Stimulated activated CD8-positive, alpha-beta memory T cell treated with anti-CD3 and anti-CD28 coated beads, Interleukin-7, amount 100 ng/mL, for 48 hours (primary cell): ENCODE measurements around the gene ETV3.
A peak's percentile ranks its signal among the peaks of the same experiment; 100 is the strongest.

Experiments used
- DNase-seq, 2 donors: peaks; one replicate each; pipeline ENCODE4 v3.0.0-alpha.2; 2020; ENCODE audit warnings: low read depth in 1 of 2; ENCODE audit errors: extremely low read depth in 1 of 2

The ETV3 gene

GRCh38 chr1:157162345-157162744, 24.1 kb upstream of the ETV3 start:
- no peak for DNase-seq

GRCh38 chr1:157161901-157162300, 23.7 kb upstream of the ETV3 start:
- DNase-seq, result no peak

GRCh38 chr1:157158967-157159366, 20.8 kb upstream of the ETV3 start:
- DNase-seq, result no peak

DNA sequence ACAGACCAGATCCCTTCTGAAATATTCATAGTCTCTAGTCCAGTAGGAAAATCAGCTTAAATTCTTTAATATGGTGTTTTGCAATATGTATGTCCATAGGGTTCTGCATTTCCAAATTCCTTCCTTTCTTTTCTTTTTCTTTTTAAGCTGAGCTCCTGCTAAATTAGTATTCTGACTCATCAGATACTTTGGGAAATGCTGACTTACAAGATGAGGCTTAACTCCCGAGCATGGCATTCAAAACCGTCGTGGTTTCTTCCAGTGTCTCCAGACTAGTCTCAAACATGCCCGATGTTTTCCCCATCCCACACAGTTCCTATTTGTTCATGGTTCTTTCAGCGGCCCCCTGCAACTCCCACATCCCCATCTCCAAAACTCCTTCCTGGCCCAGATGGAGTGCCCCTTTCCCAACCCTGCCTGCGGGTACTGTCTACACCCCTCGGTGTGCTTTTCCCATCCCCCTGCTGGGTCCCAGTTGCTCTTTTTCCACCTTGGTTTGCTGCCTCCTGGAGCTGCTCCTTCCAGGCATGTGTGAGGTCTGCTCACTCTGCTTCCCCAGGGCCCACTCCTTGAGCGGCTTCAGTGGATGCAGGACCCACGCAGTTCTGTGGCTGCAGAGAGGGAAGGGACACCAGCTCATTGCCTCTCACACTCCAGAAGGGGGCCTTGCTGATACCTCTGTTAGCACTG, 19.5 kb upstream of the ETV3 start:
- DNase-seq, result no peak

DNA sequence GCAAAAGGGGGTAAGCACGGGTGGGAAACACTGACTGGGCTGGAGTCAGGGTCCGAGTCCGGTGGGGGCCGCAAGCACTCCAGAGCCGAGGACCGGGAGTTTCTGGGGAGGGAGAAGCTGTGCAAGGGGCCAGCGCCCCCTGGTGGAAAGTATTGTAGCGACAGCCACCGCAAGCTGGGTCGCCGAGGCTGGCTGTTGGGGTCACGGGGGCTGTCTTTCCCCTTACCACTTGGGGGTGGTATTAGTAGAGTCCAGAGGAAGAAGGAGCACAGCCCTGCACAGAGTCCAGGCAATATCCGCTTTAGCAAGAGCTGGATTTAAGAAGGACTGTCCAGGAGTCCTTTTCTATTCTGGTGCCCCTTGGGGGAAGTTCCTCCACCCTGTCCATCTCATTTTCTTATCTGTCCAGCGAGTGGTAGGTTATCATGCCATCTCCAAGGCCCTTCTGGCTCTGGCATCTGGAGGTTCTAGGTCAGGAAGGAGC, 17.9 kb upstream of the ETV3 start:
- peak; percentile 52 to 59 for DNase-seq

- no peak for DNase-seq
Observed at GRCh38 chr1:157155658-157156057, 17.5 kb upstream of the ETV3 start.

GRCh38 chr1:157154940-157155514, 16.8 kb upstream of the ETV3 start:
- no peak for DNase-seq

- no peak for DNase-seq
Observed at GRCh38 chr1:157154291-157154690, 16.1 kb upstream of the ETV3 start.

DNA sequence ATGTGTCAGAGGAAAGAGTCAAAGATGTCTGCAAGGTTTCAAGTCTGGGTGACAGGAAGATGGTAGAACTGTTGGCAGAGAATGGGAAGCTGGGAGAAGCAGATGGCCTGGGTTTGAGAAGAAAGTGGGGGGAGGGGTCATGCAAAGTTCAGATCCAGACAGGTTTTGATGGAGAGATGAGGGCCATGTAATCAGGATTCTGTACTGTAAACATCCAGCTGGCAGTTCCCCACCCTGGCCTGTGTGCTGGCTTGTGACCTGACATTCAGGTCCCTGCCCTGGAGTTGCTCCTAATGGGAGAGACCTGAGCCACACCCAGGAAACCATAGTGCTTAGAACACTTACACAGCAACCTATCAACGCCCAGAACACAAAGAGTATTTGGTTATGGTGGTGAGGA, 15.6 kb upstream of the ETV3 start:
- no peak for DNase-seq

GRCh38 chr1:157152510-157152909, 14.3 kb upstream of the ETV3 start:
- no peak for DNase-seq

GRCh38 chr1:157151506-157151905, 13.3 kb upstream of the ETV3 start:
- no peak for DNase-seq

- no peak for DNase-seq
Observed at GRCh38 chr1:157151073-157151472, 12.9 kb upstream of the ETV3 start.

GRCh38 chr1:157150631-157151030, 12.4 kb upstream of the ETV3 start:
- DNase-seq, result no peak

DNA sequence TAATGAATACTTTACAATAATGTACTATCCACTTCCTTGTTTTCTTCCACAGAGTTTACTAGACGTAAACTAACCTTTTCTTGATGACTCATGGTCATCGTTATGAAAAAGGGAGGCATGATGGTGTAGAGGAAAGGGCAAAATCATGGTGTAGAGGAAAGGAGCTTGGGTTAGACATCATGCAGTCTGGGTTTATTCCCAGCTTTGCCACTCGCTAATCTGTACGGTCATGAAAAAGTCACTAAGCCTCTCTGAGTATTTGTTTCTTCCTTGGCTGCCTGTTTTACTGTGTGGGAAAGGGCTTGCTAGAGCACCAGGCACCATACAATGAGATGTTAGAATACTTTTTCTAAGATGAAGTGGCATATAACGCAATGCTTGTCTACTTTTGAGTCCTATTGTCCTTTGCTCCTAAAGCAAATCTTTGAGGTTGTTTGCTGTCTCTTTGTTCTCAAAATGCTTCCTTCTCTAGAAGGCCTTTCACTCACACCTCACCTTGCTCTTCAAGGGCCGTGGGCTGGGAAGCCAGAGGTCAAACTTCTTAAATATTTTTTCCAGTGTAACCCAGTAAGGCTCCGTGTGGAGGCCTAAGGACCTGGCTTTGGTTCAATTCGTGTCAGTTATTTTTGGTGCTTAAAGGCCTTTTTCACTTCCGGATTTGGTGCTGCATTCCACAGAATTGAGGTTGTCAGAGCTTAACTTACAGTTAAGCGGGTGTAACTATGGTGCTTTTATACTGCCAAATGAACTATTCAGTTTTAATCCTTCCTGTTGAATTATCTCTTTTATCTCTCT, 9.9 kb upstream of the ETV3 start:
- DNase-seq, result no peak

- no peak for DNase-seq
Observed at GRCh38 chr1:157147037-157147436, 8.8 kb upstream of the ETV3 start.

DNA sequence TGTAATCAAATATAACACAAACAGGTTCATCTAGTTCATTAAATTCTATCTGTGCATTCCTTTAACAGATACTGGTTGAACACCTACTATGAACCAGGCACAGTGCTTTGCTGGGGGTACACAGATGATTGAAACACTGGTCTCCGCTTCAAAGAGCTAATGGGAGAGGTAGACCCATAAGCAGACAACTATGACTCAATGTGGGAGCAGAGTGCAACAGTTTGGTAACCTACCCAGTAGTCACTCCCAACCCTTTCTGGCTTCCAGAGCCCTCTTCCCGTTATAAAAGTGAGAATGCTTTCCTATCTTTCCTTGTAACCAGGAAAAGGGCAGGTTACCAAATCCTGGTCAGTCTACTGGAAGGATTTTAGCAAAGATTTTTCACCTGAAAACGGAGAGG, 8.0 kb upstream of the ETV3 start:
- DNase-seq, result no peak

- no peak for DNase-seq
Observed at GRCh38 chr1:157145076-157145475, 6.9 kb upstream of the ETV3 start.

GRCh38 chr1:157144509-157144908, 6.3 kb upstream of the ETV3 start:
- DNase-seq, result no peak

DNA sequence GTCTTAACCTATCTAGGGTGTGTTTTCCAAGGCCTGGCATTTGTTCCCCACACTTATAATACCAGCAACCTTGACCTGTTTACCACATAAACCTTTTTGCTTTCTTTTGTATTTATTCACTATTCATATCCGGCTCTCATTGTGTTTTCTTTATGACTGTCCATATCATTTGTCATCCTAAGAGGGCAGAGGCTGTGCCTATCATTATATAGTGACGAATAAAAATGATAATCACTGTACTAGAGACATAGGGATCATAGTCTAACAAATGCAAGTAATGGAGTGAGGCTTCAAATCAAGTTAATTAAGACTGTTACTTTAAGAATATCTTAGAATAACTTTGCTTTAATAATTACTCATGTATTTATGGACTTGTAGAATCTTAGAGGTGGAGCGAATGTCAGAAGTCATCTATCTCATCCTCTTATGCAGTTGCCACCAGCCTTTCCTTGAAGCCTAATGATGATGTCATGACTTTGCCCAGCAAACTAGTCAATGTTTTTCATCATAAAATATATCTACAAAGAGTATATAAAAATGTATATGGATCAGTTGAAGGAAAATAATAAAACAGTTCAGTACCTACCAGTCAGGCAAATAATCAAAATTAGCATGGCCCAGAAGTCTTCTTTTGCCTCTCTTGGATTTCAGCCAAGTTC, 4.7 kb upstream of the ETV3 start:
- no peak for DNase-seq

- DNase-seq, result no peak
Observed at GRCh38 chr1:157142201-157142600, 4.0 kb upstream of the ETV3 start.

DNA sequence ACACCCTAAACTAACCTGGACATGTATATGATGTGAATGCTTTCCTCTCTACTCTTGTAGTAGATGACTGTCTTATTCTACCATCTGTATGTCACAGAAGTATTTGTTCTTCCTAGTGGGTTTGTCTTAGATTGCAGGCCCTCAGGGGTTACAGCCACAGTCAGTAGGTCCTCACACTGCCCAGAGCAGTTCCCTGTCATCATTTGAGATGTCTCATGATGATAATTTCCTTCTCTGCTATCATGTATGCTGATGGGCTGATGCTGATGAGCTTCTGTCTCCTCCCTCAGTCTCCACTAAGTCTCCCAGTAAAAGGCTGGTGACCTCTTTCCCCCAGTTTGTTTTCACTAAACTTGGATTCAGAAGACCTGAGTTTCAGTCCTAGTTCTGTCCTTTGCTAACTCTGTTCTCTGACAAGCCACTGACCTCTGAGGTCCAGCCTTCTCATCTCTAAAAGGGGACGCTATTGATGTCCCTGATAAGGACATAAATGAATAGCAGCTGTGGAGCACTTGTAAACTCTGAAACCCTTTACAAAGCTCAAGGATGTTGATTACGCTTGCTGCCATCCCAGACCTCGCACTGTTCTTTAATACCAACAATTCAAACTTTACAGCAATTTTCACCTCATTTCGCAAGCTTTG, 3.1 kb upstream of the ETV3 start:
- DNase-seq, result no peak
